Neural progenitor cell (in vitro differentiated cells): ENCODE data around the gene SPATA22. TPM values are rescaled to one million over a fixed set of nuclear protein-coding genes. Genes with fewer than 3 reads are reported as not detected.
"Not testable (repeated sequence)": the region's sequence is repeated elsewhere in the genome, so short reads cannot be mapped to it uniquely, and the experiment has no call there.

Source experiments
- DNase-seq: peaks from one replicate; pipeline ENCODE4 v3.0.0-alpha.2; 2016; ENCODE audit warnings: low spot score
- H2AFZ ChIP-seq: fragments of 200-600 bp; sonication (generic); replicated peaks from 2 replicates; pipeline ENCODE4 v1.6.1; 2016; ENCODE audit warnings: antibody characterized with exemption
- H3F3A ChIP-seq: fragments of 200-600 bp; sonication (generic); 2 replicates; pipeline ENCODE4 v1.6.1; 2016; ENCODE audit warnings: antibody characterized with exemption, low read depth
- H3K27ac ChIP-seq: fragments of 200-600 bp; sonication (generic); 2 replicates; pipeline ENCODE4 v1.5.1; 2016; ENCODE audit warnings: mild to moderate bottlenecking
- H3K27me3 ChIP-seq: fragments of 200-600 bp; sonication (generic); 2 replicates; pipeline ENCODE4 v1.6.1; 2016; ENCODE audit warnings: mild to moderate bottlenecking, moderate library complexity
- H3K36me3 ChIP-seq: fragments of 200-600 bp; sonication (generic); 2 replicates; pipeline ENCODE4 v1.5.1; 2016
- H3K4me1 ChIP-seq: fragments of 200-600 bp; sonication (generic); 2 replicates; pipeline ENCODE4 v1.6.1; 2016; ENCODE audit warnings: mixed run types
- H3K4me2 ChIP-seq: fragments of 200-600 bp; sonication (generic); 2 replicates; pipeline ENCODE4 v1.6.1; 2016
- H3K4me3 ChIP-seq: fragments of 200-600 bp; sonication (generic); 2 replicates; pipeline ENCODE4 v1.5.1; 2016
- H3K79me2 ChIP-seq: fragments of 200-600 bp; sonication (generic); 2 replicates; pipeline ENCODE4 v1.6.1; 2016; ENCODE audit warnings: low read depth
- H3K9ac ChIP-seq: fragments of 200-600 bp; sonication (generic); 2 replicates; pipeline ENCODE4 v1.6.1; 2016
- H3K9me3 ChIP-seq: fragments of 200-600 bp; sonication (generic); 2 replicates; pipeline ENCODE4 v1.5.1; 2016; ENCODE audit warnings: low read depth
- H4K20me1 ChIP-seq: fragments of 200-600 bp; sonication (generic); 2 replicates; pipeline ENCODE4 v1.6.1; 2016; ENCODE audit warnings: low read depth
- H3K27ac Mint-ChIP-seq: 3 replicates; pipeline ENCODE4 v1.8.0; 2021; ENCODE audit warnings: mixed read lengths
- H3K27me3 Mint-ChIP-seq: 2 replicates; pipeline ENCODE4 v1.8.0; 2022; ENCODE audit warnings: low read depth, mild to moderate bottlenecking, inconsistent platforms, moderate library complexity, mixed read lengths; ENCODE audit not compliant: insufficient read depth
- H3K36me3 Mint-ChIP-seq: 3 replicates; pipeline ENCODE4 v1.8.0; 2021; ENCODE audit warnings: mixed read lengths
- H3K4me1 Mint-ChIP-seq: 3 replicates; pipeline ENCODE4 v1.8.0; 2021; ENCODE audit warnings: mixed read lengths
- H3K4me3 Mint-ChIP-seq: 3 replicates; pipeline ENCODE4 v1.8.0; 2021; ENCODE audit warnings: mild to moderate bottlenecking, moderate library complexity, mixed read lengths
- H3K9me3 Mint-ChIP-seq: 3 replicates; pipeline ENCODE4 v1.8.0; 2020; ENCODE audit warnings: mixed read lengths
- CTCF ChIP-seq: fragments of 200-600 bp; sonication (generic); IDR thresholded peaks from 2 replicates; pipeline ENCODE4 v1.5.1; 2017; ENCODE audit warnings: antibody characterized with exemption, mild to moderate bottlenecking
- EZH2 ChIP-seq: fragments of 200-600 bp; sonication (generic); IDR thresholded peaks from 2 replicates; pipeline ENCODE4 v1.6.1; 2017; ENCODE audit warnings: antibody characterized with exemption, mild to moderate bottlenecking, moderate library complexity
- EZH2phosphoT487 ChIP-seq: fragments of 200-600 bp; sonication (generic); IDR thresholded peaks from 2 replicates; pipeline ENCODE4 v1.6.1; 2017; ENCODE audit warnings: antibody characterized with exemption
- total RNA-seq: library from RNA; depleted of rRNA; stranded (reverse); fragments of >200 nt; gene quantifications from 2 replicates; pipeline ENCODE4 v1.2.3, GENCODE V29; 2015; ENCODE audit warnings: low replicate concordance

The SPATA22 gene
- total RNA-seq = not detected in 2 replicates

- H3K4me1 Mint-ChIP-seq = peaks cover 32% of the 10 kb centered on the region
- H3K27me3 Mint-ChIP-seq = no peaks in the 10 kb centered on the region
- DNase-seq = no peak
- Histone ChIP-seq H3K27ac (no peak within 1 kb of the TSS), H3K4me2 (no peak within 1 kb of the TSS), H3K79me2 (no peaks in the 10 kb centered on the region), H3K36me3 (no peaks in the 10 kb centered on the region), H3K4me3 (no peak within 1 kb of the TSS), H3F3A (no peaks in the 10 kb centered on the region), H4K20me1 (no peaks in the 10 kb centered on the region), H3K9me3 (no peaks in the 10 kb centered on the region), H3K9ac (no peak within 1 kb of the TSS), H2AFZ (no peak within 1 kb of the TSS), H3K4me1 (peaks cover 4% of the 10 kb centered on the region), H3K27me3 (no peaks in the 10 kb centered on the region)
- no peak for TF ChIP-seq EZH2
- TF ChIP-seq EZH2phosphoT487 = no peak
- TF ChIP-seq CTCF = no peak
- no peak within 1 kb of the TSS for H3K27ac Mint-ChIP-seq
- H3K9me3 Mint-ChIP-seq = peaks cover 3% of the 10 kb centered on the region
- no peak within 1 kb of the TSS for H3K4me3 Mint-ChIP-seq
- no peaks in the 10 kb centered on the region for H3K36me3 Mint-ChIP-seq
Observed at GRCh38 chr17:3471599-3471998, at the start of gene SPATA22. SPATA22 (minus strand) TSS chr17:3471819; CDS start chr17:3469325, 2,494 bp downstream.

GRCh38 chr17:3519472-3519871, 47.9 kb upstream of the SPATA22 start:
- H3K9me3 ChIP-seq, DNase-seq, H2AFZ ChIP-seq, H3K27ac ChIP-seq, H3K4me3 ChIP-seq, H3K79me2 ChIP-seq, H4K20me1 ChIP-seq, H3K27me3 ChIP-seq, H3K4me1 ChIP-seq, H3F3A ChIP-seq, H3K4me2 ChIP-seq, H3K9ac ChIP-seq, H3K36me3 ChIP-seq, H3K27ac Mint-ChIP-seq, H3K4me3 Mint-ChIP-seq, H3K9me3 Mint-ChIP-seq, H3K27me3 Mint-ChIP-seq: not testable (repeated sequence)
- Mint-ChIP-seq H3K36me3 (peaks cover 26% of the 10 kb centered on the region), H3K4me1 (peaks cover 18% of the 10 kb centered on the region)

GRCh38 chr17:3514873-3515272, 43.3 kb upstream of the SPATA22 start:
- peak overlapping the region; percentile 67 for H3K4me3 Mint-ChIP-seq
- H3K4me1 ChIP-seq = peaks cover 29% of the 10 kb centered on the region
- no peak overlapping the region for H3K4me2 ChIP-seq
- peaks cover 4% of the 10 kb centered on the region for H3F3A ChIP-seq
- no peaks in the 10 kb centered on the region for H3K9me3 Mint-ChIP-seq
- no peaks in the 10 kb centered on the region for H3K27me3 Mint-ChIP-seq
- no peak overlapping the region for H3K27ac Mint-ChIP-seq
- no peak overlapping the region for H3K9ac ChIP-seq
- peaks cover 8% of the 10 kb centered on the region for H3K27me3 ChIP-seq
- H2AFZ ChIP-seq = no peak overlapping the region
- no peak for DNase-seq
- H3K27ac ChIP-seq = no peak overlapping the region
- no peaks in the 10 kb centered on the region for H3K36me3 ChIP-seq
- H4K20me1 ChIP-seq = no peaks in the 10 kb centered on the region
- no peak overlapping the region for H3K4me3 ChIP-seq
- no peaks in the 10 kb centered on the region for H3K79me2 ChIP-seq
- H3K4me1 Mint-ChIP-seq = peaks cover 43% of the 10 kb centered on the region
- H3K9me3 ChIP-seq = no peaks in the 10 kb centered on the region
- H3K36me3 Mint-ChIP-seq = peaks cover 35% of the 10 kb centered on the region
- TF ChIP-seq CTCF = no peak
- TF ChIP-seq EZH2 = no peak
- no peak for TF ChIP-seq EZH2phosphoT487

- not testable (repeated sequence) for DNase-seq, H3K27ac Mint-ChIP-seq, H3K9me3 Mint-ChIP-seq, H3K27ac ChIP-seq, H3K9ac ChIP-seq, H4K20me1 ChIP-seq, H3K79me2 ChIP-seq, H3K27me3 Mint-ChIP-seq, H3F3A ChIP-seq, H3K4me2 ChIP-seq, H2AFZ ChIP-seq, H3K27me3 ChIP-seq, H3K9me3 ChIP-seq, H3K36me3 ChIP-seq, H3K4me3 ChIP-seq, H3K4me3 Mint-ChIP-seq
- Mint-ChIP-seq H3K36me3 (peaks cover 39% of the 10 kb centered on the region), H3K4me1 (peaks cover 43% of the 10 kb centered on the region)
- H3K4me1 ChIP-seq = peaks cover 30% of the 10 kb centered on the region
Observed at GRCh38 chr17:3514167-3514566, 42.5 kb upstream of the SPATA22 start.
